ENCODE data around the gene ZNF354B.

- TF ChIP-seq, protein P1, sequence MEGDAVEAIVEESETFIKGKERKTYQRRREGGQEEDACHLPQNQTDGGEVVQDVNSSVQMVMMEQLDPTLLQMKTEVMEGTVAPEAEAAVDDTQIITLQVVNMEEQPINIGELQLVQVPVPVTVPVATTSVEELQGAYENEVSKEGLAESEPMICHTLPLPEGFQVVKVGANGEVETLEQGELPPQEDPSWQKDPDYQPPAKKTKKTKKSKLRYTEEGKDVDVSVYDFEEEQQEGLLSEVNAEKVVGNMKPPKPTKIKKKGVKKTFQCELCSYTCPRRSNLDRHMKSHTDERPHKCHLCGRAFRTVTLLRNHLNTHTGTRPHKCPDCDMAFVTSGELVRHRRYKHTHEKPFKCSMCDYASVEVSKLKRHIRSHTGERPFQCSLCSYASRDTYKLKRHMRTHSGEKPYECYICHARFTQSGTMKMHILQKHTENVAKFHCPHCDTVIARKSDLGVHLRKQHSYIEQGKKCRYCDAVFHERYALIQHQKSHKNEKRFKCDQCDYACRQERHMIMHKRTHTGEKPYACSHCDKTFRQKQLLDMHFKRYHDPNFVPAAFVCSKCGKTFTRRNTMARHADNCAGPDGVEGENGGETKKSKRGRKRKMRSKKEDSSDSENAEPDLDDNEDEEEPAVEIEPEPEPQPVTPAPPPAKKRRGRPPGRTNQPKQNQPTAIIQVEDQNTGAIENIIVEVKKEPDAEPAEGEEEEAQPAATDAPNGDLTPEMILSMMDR (conservative IDR thresholded peaks at IDR 0.05 in 1 of 2, IDR thresholded peaks at IDR 0.05 in 1 of 2; ENCODE audit: extremely low read depth in 1 of 2, insufficient read depth in 1 of 2, low read depth in 1 of 2, low read length in 2 of 2), result no peak
- no peak for TF ChIP-seq EZH2 (IDR thresholded peaks at IDR 0.05; ENCODE audit: borderline replicate concordance, low read length)
Measured at GRCh38 chr5:178826216-178826615, 33.5 kb upstream of the ZNF354B start.

Measured in mammary epithelial cell (primary cell).